Endothelial cell of hepatic sinusoid (primary cell): Measurements from ENCODE around the gene XCL2.
"Not testable (repeated sequence)": the region's sequence is repeated elsewhere in the genome, so short reads cannot be mapped to it uniquely, and the experiment has no call there.

Source experiments
- in situ Hi-C: cut with HindIII; loops from 2 replicates; pipeline ENCODE4 v1.10.0; 2017; ENCODE audit warnings: low sequenced_read_pairs

XCL2 gene

GRCh38 chr1:168543840-168544498 is at the start of gene XCL2:
XCL2 (minus strand) TSS chr1:168543997; CDS start chr1:168543964, 33 bp downstream.
- in situ Hi-C loops: not testable (repeated sequence)

- in situ Hi-C loops: no loop called here
Measured at GRCh38 chr1:168591641-168592250, 47.9 kb upstream of the XCL2 start.

- in situ Hi-C loops: no loop called here
Measured at GRCh38 chr1:168591066-168591465, 47.3 kb upstream of the XCL2 start.

GRCh38 chr1:168589167-168589566 is 45.4 kb upstream of the XCL2 start:
- in situ Hi-C loops: no loop called here

GRCh38 chr1:168585937-168586336 is 42.1 kb upstream of the XCL2 start:
- in situ Hi-C loops: no loop called here

- in situ Hi-C loops: no loop called here
Measured at GRCh38 chr1:168585191-168585590, 41.4 kb upstream of the XCL2 start.

GRCh38 chr1:168583571-168583970 is 39.8 kb upstream of the XCL2 start:
- in situ Hi-C loops: no loop called here

GRCh38 chr1:168582688-168583336 is 39.0 kb upstream of the XCL2 start:
- in situ Hi-C loops: no loop called here

GRCh38 chr1:168581817-168582572 is 38.2 kb upstream of the XCL2 start:
- in situ Hi-C loops: no loop called here

GRCh38 chr1:168580991-168581390 is 37.2 kb upstream of the XCL2 start:
- in situ Hi-C loops: not testable (repeated sequence)

- in situ Hi-C loops: not testable (repeated sequence)
Measured at GRCh38 chr1:168580290-168580689, 36.5 kb upstream of the XCL2 start.

- in situ Hi-C loops: not testable (repeated sequence)
Measured at GRCh38 chr1:168578531-168579185, 34.9 kb upstream of the XCL2 start.

- in situ Hi-C loops: not testable (repeated sequence)
Measured at GRCh38 chr1:168576245-168576688, 32.5 kb upstream of the XCL2 start, which contains the start of gene XCL1. XCL1 (plus strand) TSS chr1:168576605; CDS start chr1:168576638, 33 bp downstream.

- in situ Hi-C loops: not testable (repeated sequence)
Measured at GRCh38 chr1:168574234-168574633, 30.4 kb upstream of the XCL2 start.

- in situ Hi-C loops: no loop called here
Measured at GRCh38 chr1:168572633-168573032, 28.8 kb upstream of the XCL2 start.

GRCh38 chr1:168570652-168571051 is 26.9 kb upstream of the XCL2 start:
- in situ Hi-C loops: no loop called here

GRCh38 chr1:168568346-168568745 is 24.5 kb upstream of the XCL2 start:
- in situ Hi-C loops: no loop called here

GRCh38 chr1:168567568-168567967 is 23.8 kb upstream of the XCL2 start:
- in situ Hi-C loops: no loop called here

GRCh38 chr1:168567007-168567406 is 23.2 kb upstream of the XCL2 start:
- in situ Hi-C loops: no loop called here

- in situ Hi-C loops: no loop called here
Measured at GRCh38 chr1:168565825-168566224, 22.0 kb upstream of the XCL2 start.

GRCh38 chr1:168561989-168562388 is 18.2 kb upstream of the XCL2 start:
- in situ Hi-C loops: no loop called here
